Tongue (tissue), 2 donors: Measurements from ENCODE around the gene DENND2C. TPM values are rescaled to one million over a fixed set of nuclear protein-coding genes. Genes with fewer than 3 reads are reported as not detected.
"Not testable (repeated sequence)": the region's sequence is repeated elsewhere in the genome, so short reads cannot be mapped to it uniquely, and the experiment has no call there.

Experiments used
- DNase-seq: peaks from one replicate; pipeline ENCODE4 v3.0.0-alpha.2; 2015
- total RNA-seq: library from RNA; depleted of rRNA; stranded (reverse); fragments of >200 nt; gene quantifications from one replicate; pipeline ENCODE4 v1.2.3, GENCODE V29; 2014

Gene DENND2C
- total RNA-seq, 1 donor from 2014 or later: 12.3 TPM

DNA sequence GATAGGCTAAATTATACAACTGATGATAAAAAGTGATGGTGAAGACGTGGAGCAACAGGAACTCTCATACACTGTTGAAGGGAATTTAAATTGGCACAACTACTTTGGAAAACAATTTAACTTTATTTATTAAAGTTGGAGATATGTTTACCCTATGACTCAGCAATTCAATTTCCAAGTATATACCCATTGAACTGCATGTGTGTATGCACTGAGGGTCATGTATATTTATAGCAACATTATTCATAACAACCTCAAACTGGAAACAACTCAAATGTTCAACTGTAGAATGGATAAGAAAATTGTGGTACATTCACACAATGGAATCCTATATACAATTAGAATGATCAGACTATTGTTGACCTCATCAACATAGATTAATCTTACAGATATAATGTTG is 71.9 kb downstream of the DENND2C start:
- no peak for DNase-seq

DNA sequence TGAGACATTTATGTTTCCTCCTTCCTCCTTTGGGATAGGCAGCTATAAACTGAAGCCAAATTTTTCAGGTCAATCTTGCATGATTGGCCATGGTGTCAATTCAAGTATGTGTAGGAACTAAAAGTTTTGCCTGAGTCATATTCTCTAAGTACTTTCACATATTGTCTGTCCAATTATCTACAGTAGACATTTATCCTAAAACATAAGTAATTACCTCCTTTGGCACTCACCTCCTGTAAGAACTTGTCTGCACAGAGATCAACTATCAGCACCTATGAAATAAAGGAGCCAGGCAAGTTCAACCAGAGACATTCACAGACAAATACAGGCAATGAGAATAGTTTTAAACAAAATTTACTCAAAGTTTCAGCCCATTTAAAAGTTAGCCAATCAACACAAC is 74.2 kb downstream of the DENND2C start:
- DNase-seq: no peak

GRCh38 chr1:114594046-114594445 is 75.8 kb downstream of the DENND2C start:
- no peak for DNase-seq

DNA sequence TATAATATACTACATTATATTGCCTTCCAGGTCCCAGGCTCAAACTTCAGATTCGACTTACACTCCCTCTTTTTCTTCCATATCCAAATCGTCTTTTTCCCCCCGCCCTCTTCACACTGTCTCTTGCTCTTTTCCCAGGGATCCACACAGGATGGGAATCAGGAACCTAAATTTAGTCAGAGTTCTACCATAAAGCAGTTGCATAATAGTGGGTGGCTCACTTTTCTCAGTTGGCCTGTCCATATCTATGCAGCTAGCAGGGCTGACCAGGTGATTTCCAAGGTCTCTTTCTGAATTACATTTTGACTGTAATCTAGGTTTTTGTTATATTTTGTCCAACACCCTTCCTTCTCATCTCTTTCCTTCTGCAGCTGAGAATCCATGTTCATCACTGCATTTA is 80.7 kb downstream of the DENND2C start:
- no peak for DNase-seq

- no peak for DNase-seq
Observed at GRCh38 chr1:114588196-114588689, 81.6 kb downstream of the DENND2C start.

DNA sequence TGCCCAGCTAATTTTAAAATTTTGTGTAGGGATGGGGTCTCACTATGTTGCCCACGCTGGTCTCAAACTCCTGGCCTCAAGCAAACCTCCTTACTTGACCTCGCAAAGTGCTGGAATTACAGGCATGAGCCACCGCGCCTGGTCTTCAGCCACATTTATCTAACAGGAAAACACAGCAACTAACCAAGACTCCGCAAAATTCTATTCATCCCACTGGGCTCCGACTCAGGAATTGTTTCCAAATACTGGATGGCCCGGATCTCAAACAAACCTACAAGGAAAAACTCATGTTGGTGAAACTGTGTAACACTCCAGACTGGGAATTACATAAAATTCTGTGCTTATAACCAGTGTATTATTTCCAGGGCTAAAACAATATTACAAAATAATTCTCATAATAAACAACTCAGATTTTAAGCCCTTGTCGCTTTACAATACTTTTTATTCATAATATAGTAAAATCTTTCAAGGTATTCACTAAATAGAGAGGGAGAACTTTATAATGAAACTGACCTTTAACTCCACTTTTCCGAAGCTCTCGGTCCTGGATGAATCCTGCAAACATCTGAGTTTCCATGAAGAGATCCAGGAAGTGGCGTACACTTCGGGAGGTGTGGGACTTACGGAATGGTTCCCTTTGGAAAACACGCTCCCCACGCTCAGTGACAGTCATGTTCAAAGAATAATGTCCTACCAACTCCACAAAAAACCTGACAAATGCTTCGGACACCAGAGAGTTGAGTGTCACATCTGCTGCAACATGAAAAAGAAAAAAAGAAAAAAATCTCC is 82.5 kb downstream of the DENND2C start:
- no peak for DNase-seq

DNA sequence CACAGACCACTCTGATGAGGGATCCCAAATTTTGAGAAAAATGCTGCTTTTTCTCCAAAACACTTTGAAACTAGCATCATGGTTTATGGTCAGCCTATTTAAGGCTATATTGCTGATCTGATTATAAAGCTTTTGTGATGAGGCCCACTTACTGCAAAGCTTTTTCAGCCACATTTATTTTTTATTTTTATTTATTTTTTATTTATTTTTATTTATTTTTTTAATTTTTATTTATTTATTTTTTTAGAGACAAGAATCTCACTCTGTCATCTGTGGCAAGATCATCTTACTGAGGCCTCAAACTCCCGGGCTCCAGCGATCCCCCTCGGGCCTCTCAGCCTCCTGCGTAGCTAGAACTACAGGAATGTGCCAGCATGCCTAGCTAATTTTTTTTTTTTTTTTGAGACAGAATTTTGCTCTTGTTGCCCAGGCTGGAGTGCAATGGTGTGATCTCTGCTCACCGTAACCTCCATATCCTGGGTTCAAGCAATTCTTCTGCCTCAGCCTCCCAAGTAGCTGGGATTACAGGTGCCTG is 83.3 kb downstream of the DENND2C start:
- no peak for DNase-seq

GRCh38 chr1:114585231-114585630 is 84.6 kb downstream of the DENND2C start:
- DNase-seq: peak; percentile 6

DNA sequence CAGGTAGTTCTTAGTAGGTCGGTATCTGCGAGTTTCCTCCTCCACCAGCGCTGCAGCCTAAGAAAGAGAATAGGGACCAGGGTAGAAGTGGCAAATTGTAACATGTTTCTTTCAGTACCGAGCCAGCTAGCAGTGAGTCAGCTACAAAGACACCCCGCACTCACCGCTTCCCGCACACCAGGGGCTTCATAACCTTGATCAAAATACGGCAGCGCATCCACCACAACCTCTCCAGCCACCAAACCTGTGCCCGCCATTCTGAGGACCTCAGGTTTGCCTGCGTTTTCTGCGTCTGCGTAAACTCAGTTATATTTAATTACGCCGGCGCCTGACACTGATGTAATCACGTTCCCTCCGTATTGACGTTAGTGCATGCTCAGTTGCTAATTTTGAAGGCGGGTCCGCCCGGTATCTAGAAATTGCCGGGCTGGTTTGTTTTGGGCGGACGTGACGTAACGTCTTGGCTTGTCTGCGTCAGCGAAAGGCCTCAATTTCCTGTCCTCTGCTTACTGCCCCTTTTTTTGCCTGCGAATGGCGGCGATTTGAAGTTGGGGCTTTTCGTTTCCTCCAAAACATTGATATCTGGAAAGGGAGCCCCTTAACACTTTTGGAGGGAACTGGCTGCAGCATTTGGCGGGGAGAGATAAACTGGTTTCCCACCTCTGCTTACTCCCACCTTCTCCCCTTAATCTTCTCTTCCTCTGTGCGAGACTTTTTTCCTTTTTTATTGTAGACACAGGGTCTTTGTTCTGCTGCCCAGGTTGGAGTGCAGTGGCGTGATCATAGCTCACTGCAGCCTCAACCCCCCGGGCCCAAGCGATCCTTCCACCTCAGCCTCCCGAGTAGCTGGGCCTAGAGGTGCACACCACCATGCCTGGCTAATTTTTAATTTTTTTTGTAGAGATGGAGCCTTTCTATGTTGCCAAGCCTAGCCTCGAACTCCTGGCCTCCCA is 88.2 kb downstream of the DENND2C start, which contains the start of gene BCAS2:
Gene BCAS2 (minus strand): TSS at position 281 of the 953 bp plus-strand sequence. CDS start 24 bp downstream, at position 257.
- peak; percentile 100 for DNase-seq

DNA sequence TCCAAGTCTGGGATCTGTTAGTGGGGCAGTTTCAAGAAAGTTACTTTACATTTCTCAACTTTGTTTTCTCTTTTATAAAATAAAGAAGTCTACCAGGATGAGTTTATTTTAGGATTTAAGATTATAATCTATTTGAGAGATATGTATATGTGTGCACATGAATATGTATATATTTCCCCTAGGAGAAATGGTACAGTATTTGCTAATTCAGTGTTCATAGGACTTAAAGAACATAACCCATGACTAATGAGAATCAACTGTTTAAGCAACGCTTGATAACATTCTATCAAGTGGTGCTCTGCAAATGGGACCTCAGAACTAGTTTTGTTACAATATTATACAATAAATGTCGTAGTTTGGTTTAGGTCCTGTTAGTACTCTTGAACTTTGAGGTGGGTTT is 95.5 kb downstream of the DENND2C start:
- no peak for DNase-seq

- no peak for DNase-seq
Observed at GRCh38 chr1:114564141-114564540, 105.7 kb downstream of the DENND2C start.

GRCh38 chr1:114562978-114563510 is 106.8 kb downstream of the DENND2C start:
- DNase-seq: not testable (repeated sequence)

DNA sequence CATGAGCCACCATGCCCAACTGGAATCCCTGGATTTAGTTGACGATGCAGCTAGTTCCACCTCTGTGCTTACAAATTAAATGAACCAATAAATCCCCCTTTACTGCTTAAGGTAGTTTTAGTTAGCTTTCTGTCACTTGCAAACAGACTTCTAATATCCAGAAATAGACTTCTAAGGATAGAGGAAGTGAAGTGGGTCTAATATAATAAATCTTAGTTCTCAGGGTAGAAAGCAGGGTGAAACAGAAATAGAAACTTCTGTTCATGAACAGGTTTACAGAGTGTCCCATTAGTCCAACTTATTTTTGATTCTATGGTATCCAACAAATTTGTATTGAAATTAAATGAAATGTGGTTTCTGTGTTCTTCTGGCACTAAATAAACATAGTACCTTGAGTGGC is 108.5 kb downstream of the DENND2C start:
- DNase-seq: no peak

DNA sequence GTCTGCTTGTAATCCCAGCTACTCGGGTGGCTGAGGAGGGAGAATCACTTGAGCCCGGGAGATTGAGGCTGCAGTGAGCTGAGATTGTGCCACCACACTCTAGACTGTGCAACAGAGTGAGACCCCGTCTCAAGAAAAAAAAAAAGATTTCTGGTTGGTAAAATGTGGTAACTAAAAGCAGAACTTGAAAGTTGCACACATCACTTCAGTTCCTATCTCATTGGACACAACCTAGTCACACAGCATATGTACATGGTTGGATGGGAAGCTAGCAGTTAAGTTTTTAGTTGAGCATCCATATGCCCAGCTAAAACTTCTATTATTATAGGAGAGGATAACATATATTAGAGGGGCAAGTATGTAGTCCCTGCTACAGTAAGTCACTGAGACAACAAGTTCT is 110.5 kb downstream of the DENND2C start:
- DNase-seq: no peak

DNA sequence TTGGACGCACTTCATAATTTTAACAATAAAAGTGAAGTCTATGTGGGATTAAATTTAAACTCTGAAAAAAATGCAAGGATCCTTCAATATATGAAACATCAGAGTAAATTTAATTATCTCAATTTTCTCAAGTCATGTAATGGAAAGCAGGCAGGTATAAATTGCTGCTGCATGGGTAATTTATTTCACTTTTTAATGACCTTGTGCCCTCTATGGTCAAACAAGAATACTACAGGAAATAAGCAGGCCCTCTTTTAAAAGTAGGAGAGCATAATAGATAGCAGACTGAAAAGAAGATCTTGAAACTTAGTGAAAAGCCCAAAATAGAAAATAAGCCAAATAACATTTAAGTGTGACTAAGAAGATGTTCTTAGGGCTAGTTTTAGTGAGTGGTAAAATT is 111.3 kb downstream of the DENND2C start:
- peak; percentile 7 for DNase-seq

DNA sequence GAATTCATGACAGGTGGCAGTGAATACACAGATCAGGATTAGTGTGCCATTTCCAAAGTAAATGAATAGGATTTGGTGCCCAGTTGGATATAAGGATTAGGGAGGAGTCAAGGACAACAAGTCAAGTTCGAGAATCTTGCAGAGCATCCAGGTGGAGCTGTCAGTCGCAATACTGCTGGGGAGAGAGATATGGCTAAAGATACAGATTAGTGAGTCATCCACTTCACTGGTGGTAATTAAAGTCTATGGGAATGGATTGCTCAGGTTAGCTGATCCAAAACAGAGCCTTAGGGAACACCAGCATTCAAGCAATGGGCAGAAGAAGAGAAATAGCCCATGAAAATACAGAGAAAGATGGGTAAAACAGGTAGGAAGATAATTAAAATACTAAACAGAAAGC is 115.3 kb downstream of the DENND2C start:
- no peak for DNase-seq

- no peak for DNase-seq
Observed at GRCh38 chr1:114552106-114552639, 117.7 kb downstream of the DENND2C start.

DNA sequence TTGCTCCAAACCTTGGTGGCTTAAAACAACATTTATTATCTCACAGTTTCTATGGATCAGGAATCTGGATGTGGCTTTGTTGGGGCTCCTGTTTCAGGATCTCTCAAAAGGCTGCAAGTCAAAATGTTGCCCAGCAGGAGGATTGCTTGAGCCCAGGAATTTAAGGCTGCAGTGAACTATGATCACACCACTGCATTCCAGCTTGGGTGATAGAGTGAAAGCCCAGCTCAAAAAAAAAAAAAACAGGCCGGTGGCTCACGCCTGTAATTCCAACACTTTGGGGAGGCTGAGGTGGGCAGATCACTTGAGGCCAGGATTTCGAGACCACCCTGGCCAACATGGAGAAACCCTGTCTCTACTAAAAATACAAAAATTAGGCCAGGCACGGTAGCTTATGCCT is 118.4 kb downstream of the DENND2C start:
- no peak for DNase-seq

- no peak for DNase-seq
Observed at GRCh38 chr1:114550336-114550735, 119.5 kb downstream of the DENND2C start.

GRCh38 chr1:114549137-114549536 is 120.7 kb downstream of the DENND2C start:
- no peak for DNase-seq

DNA sequence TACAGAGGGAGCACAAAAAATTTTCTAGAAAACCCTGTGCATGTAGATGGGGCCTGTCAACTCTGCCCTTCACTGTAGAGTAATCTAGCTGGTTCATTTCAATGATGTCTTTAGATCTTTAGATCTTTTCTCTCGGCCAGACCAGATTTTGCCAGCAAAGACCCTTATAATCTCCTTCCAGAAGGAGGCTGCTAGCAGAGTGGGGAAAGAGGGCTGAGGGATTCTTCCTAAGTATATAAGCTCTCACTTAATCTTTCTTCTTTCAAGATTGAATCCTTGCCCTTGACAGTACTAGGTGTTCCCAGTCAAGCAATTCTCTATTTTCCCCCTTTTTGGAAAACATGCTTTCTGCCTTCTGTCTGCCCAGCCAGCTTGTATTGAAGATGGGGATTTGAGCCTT is 122.8 kb downstream of the DENND2C start:
- no peak for DNase-seq

GRCh38 chr1:114545796-114546195 is 124.1 kb downstream of the DENND2C start:
- DNase-seq: no peak
